CD4-positive, alpha-beta memory T cell (primary cell): ENCODE results near the gene NEAT1. TPM values are rescaled to one million over a fixed set of nuclear protein-coding genes. Genes with fewer than 3 reads are reported as not detected.

Source experiments
- CTCF ChIA-PET: fragments of 350-600 bp; sonication (Branson Sonifier 250); formaldehyde crosslinking; loops from one replicate; lab custom pipeline; 2021; ENCODE audit warnings: inconsistent platforms; ENCODE audit not compliant: partially characterized antibody; lab: Charles Lee
- POLR2A ChIA-PET: fragments of 350-600 bp; sonication (Branson Sonifier 250); formaldehyde crosslinking; loops from one replicate; lab custom pipeline; 2021; ENCODE audit not compliant: partially characterized antibody; lab: Charles Lee
- DNase-seq, 5 donors: peaks; one replicate each; pipeline versions ENCODE4 v3.0.0 to v3.0.0-alpha.2; 2020 to 2022; ENCODE audit warnings: mixed read lengths in 1 of 5
- H3K27ac ChIP-seq: one replicate; pipeline ENCODE4 v1.7.0; 2013; ENCODE audit warnings: low read depth, low read length
- H3K27me3 ChIP-seq: 2 replicates; pipeline ENCODE4 v1.7.0; 2013; ENCODE audit warnings: mild to moderate bottlenecking, low read length, moderate library complexity; ENCODE audit not compliant: insufficient read depth
- H3K36me3 ChIP-seq: 2 replicates; pipeline ENCODE4 v1.7.0; 2013; ENCODE audit warnings: mild to moderate bottlenecking, low read length, moderate library complexity; ENCODE audit not compliant: insufficient read depth
- H3K4me1 ChIP-seq: 2 replicates; pipeline ENCODE4 v1.7.0; 2013; ENCODE audit warnings: mild to moderate bottlenecking, low read length, moderate library complexity; ENCODE audit not compliant: insufficient read depth
- H3K4me3 ChIP-seq, 2 donors: one replicate each; pipeline ENCODE4 v1.7.0; 2013; ENCODE audit warnings: low read length in 2 of 2, mild to moderate bottlenecking in 1 of 2
- H3K9me3 ChIP-seq, 2 donors: one replicate each; pipeline ENCODE4 v1.7.0; 2013; ENCODE audit warnings: low read length in 2 of 2, control low read depth in 1 of 2; ENCODE audit not compliant: control insufficient read depth in 1 of 2
- H3K27ac Mint-ChIP-seq, 7 donors: one replicate each; pipeline ENCODE4 v1.8.0; 2020 to 2021; ENCODE audit warnings: mixed read lengths in 7 of 7, mild to moderate bottlenecking in 6 of 7, inconsistent platforms in 3 of 7, moderate library complexity in 3 of 7
- H3K27me3 Mint-ChIP-seq, 2 donors: one replicate each; pipeline ENCODE4 v1.8.0; 2020 to 2021; ENCODE audit warnings: mixed read lengths in 2 of 2
- H3K36me3 Mint-ChIP-seq, 2 donors: one replicate each; pipeline ENCODE4 v1.8.0; 2020 to 2021; ENCODE audit warnings: mixed read lengths in 2 of 2, inconsistent platforms in 1 of 2, mild to moderate bottlenecking in 1 of 2
- H3K4me1 Mint-ChIP-seq, 4 donors: one replicate each; pipeline ENCODE4 v1.8.0; 2020 to 2021; ENCODE audit warnings: mixed read lengths in 4 of 4, mild to moderate bottlenecking in 1 of 4
- H3K4me3 Mint-ChIP-seq, 8 donors: one replicate each; pipeline ENCODE4 v1.8.0; 2020 to 2021; ENCODE audit warnings: mixed read lengths in 8 of 8, mild to moderate bottlenecking in 7 of 8, moderate library complexity in 6 of 8, inconsistent platforms in 3 of 8
- H3K9me3 Mint-ChIP-seq, 8 donors: one replicate each; pipeline ENCODE4 v1.8.0; 2020 to 2021; ENCODE audit warnings: mixed read lengths in 8 of 8, mild to moderate bottlenecking in 5 of 8, inconsistent platforms in 3 of 8, moderate library complexity in 1 of 8
- intact Hi-C: fragments of 100-400 bp; cut with micrococcal nuclease; formaldehyde crosslinking; loops from one replicate; pipeline ENCODE4 v1.15.1; 2023
- polyA plus RNA-seq, 2 donors: library from polyadenylated mRNA; unstranded; fragments of 300-500 nt; fragmentation: Illumina TruSeq; gene quantifications; one replicate each; pipeline ENCODE4 v1.2.3, GENCODE V29; 2021
- total RNA-seq, 2 experiments: library from RNA; stranded (reverse); gene quantifications; one replicate each; pipeline ENCODE4 v1.2.3, GENCODE V29; 2021

Gene NEAT1
- total and polyA plus RNA-seq, 4 experiments from 2014 or later: 2.3 to 687 (median 344) TPM

- CTCF ChIA-PET: interaction anchor here (0.7 to 1.2 kb wide), 7 partner anchors 14 to 77 kb away, joined by 3 to 7 read pairs (median 3); no protein-coding TSS in a partner anchor
- Histone ChIP-seq H3K27me3 (no peaks in the 10 kb centered on the region), H3K27ac (no peak overlapping the region), H3K4me1 (peaks cover 76% of the 10 kb centered on the region), H3K9me3 (no peaks in the 10 kb centered on the region), H3K36me3 (peaks cover 44% of the 10 kb centered on the region), H3K4me3 (no peak overlapping the region)
- Mint-ChIP-seq H3K27ac (peak overlapping the region in 4 of 7 donors; percentile 49 to 94 (median 74)), H3K36me3 (peaks cover 36 to 51% of the 10 kb centered on the region in 2 donors), H3K4me1 (peaks cover 61 to 91% (median 75%) of the 10 kb centered on the region in 4 donors), H3K9me3 (no peaks in the 10 kb centered on the region), H3K4me3 (no peak overlapping the region), H3K27me3 (no peaks in the 10 kb centered on the region)
- POLR2A ChIA-PET: interaction anchor here (0.7 to 5.0 kb wide), 8 partner anchors 11 to 65 kb away, joined by 3 to 102 read pairs (median 4); partner anchors contain the start of genes MALAT1, NEAT1 and SLC25A45
- intact Hi-C loops: loop anchor here (1.0 kb wide), 2 partner anchors 17 to 51 kb away; partner anchors contain the start of gene SLC25A45
- no peak for DNase-seq
Measured at GRCh38 chr11:65433657-65434056, 11.1 kb downstream of the NEAT1 start.

DNA sequence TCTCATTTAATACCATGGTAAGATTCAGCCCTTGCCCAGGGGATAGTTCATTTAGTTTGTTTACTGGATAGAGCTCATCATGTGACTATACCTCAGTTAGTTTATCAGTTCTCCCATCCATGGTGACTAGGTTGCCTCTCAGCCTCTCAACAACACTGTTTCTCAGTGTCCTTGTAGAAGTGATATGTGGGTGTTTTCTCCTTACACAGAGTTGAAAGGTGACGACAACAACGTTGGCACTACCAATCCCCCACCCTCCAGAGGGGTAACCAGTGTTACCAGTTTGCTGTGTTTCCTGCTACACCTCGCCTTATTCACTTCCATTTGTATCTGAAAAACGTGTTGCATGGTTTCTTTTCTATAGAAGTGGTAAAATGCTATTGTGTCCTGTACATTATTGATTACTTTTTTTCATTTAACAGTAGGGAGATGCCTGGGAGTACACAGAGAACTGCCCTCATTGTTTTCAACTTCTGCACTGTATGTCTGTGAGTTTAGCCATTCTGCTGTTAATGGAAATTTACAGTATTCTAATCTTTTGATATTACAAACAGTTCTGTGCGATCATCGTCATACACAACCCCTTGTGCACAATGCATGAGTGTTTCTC lies 11.6 kb downstream of the NEAT1 start:
- Histone ChIP-seq H3K9me3 (no peaks in the 10 kb centered on the region), H3K4me1 (peaks cover 76% of the 10 kb centered on the region), H3K4me3 (no peak overlapping the region), H3K36me3 (peaks cover 46% of the 10 kb centered on the region), H3K27me3 (no peaks in the 10 kb centered on the region), H3K27ac (no peak overlapping the region)
- peaks cover 64 to 91% (median 76%) of the 10 kb centered on the region in 4 donors for H3K4me1 Mint-ChIP-seq
- ChIA-PET POLR2A (interaction anchor here (0.7 to 5.0 kb wide), 10 partner anchors 11 to 73 kb away, joined by 3 to 102 read pairs (median 4); partner anchors contain the start of genes MALAT1, NEAT1 and SLC25A45), CTCF (interaction anchor here (0.7 to 1.2 kb wide), 7 partner anchors 15 to 77 kb away, joined by 3 to 7 read pairs (median 3); no protein-coding TSS in a partner anchor)
- peak overlapping the region in 6 of 7 donors; percentile 52 to 77 (median 68) for H3K27ac Mint-ChIP-seq
- H3K9me3 Mint-ChIP-seq: no peaks in the 10 kb centered on the region
- DNase-seq: no peak
- intact Hi-C loops: no loop called here
- peaks cover 40 to 56% of the 10 kb centered on the region in 2 donors for H3K36me3 Mint-ChIP-seq
- H3K27me3 Mint-ChIP-seq: no peaks in the 10 kb centered on the region
- no peak overlapping the region for H3K4me3 Mint-ChIP-seq

DNA sequence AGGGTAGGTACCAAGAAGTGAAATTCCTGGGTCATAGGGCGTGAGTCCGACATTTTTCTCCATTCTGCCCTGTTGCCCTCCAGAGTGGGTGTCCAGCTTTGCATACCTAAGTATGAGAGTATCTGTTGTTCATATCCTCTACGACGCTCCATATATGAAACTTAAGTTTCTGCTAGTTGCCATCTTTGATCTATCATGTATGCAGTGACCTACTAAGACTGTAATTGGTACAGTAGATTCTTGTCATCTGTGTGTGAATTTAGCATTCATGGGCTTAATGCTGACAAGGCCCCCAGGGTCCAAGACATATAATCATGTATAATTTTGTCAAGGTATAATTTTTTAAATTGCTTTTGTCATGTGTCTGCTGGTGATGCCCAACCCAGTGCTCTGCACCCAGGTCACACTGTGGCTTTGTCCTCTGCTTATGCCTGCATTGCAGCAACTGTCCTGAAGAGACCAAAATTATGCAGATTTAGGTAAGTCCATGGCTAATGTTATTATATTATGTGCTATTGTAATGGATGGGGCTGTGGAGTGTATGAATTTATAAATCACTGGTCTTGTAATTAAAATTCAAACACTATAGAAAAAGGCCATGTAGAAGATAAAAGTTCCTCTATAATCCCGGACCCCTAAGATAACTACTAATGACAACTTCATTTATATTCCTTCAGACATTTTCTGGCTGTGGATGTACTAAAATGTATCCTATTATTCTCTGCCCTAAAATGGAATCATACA lies 12.2 kb downstream of the NEAT1 start:
- Mint-ChIP-seq H3K4me1 (peaks cover 63 to 91% (median 75%) of the 10 kb centered on the region in 4 donors), H3K27me3 (no peaks in the 10 kb centered on the region), H3K27ac (peak overlapping the region in 6 of 7 donors; percentile 52 to 77 (median 62)), H3K9me3 (no peaks in the 10 kb centered on the region), H3K4me3 (no peak overlapping the region), H3K36me3 (peaks cover 40 to 61% of the 10 kb centered on the region in 2 donors)
- no peaks in the 10 kb centered on the region for H3K27me3 ChIP-seq
- H3K27ac ChIP-seq: no peak overlapping the region
- intact Hi-C loops: no loop called here
- DNase-seq: no peak
- peaks cover 49% of the 10 kb centered on the region for H3K36me3 ChIP-seq
- ChIA-PET POLR2A (interaction anchor here (0.9 to 5.0 kb wide), 8 partner anchors 10 to 72 kb away, joined by 3 to 102 read pairs (median 17); partner anchors contain the start of gene NEAT1), CTCF (interaction anchor here (1.0 to 3.2 kb wide), 4 partner anchors 15 to 76 kb away, joined by 3 to 17 read pairs (median 5); no protein-coding TSS in a partner anchor)
- H3K9me3 ChIP-seq: no peaks in the 10 kb centered on the region
- H3K4me3 ChIP-seq: no peak overlapping the region
- H3K4me1 ChIP-seq: peaks cover 76% of the 10 kb centered on the region

DNA sequence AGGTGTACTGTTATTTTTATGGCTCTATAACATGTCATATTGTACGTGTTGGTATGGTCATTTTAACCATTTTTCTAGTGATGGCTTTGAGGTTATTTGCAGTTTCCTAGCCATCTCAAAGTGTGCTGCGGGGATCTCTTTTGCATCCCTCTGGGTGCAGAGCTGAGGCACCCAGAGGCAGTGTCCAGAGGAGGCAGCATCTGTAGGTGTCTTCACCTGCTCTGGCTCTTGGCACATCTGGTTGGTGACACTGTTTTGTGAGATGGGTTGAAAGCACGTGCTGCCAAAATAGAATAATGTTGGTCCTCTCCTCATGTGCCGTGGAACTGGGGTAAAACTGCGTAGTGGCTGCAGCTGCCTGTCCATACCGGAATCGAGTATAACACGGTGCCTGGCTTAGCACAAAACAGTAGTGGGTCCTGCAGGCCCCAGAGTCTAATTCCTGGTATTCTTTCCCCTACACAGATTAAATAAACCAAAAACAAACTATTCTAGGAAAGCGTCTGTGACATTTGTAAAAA lies 12.9 kb downstream of the NEAT1 start:
- no peaks in the 10 kb centered on the region for H3K9me3 Mint-ChIP-seq
- POLR2A ChIA-PET: interaction anchor here (1.0 to 5.0 kb wide), 7 partner anchors 11 to 69 kb away, joined by 3 to 102 read pairs (median 26); partner anchors contain the start of genes MALAT1 and NEAT1
- H3K4me1 Mint-ChIP-seq: peaks cover 60 to 91% (median 74%) of the 10 kb centered on the region in 4 donors
- CTCF ChIA-PET: interaction anchor here (3.2 kb wide), 1 partner anchor 19 kb away, joined by 17 read pairs; no protein-coding TSS in a partner anchor
- Histone ChIP-seq H3K27me3 (no peaks in the 10 kb centered on the region), H3K27ac (no peak overlapping the region), H3K4me1 (peaks cover 76% of the 10 kb centered on the region), H3K4me3 (no peak overlapping the region), H3K9me3 (no peaks in the 10 kb centered on the region), H3K36me3 (peaks cover 49% of the 10 kb centered on the region)
- intact Hi-C loops: no loop called here
- no peak for DNase-seq
- H3K36me3 Mint-ChIP-seq: peaks cover 40 to 61% of the 10 kb centered on the region in 2 donors
- H3K4me3 Mint-ChIP-seq: no peak overlapping the region
- H3K27me3 Mint-ChIP-seq: no peaks in the 10 kb centered on the region
- peak overlapping the region in 5 of 7 donors; percentile 51 to 73 (median 66) for H3K27ac Mint-ChIP-seq

- Mint-ChIP-seq H3K36me3 (peaks cover 43 to 64% of the 10 kb centered on the region in 2 donors), H3K4me1 (peaks cover 59 to 91% (median 73%) of the 10 kb centered on the region in 4 donors), H3K27ac (peak overlapping the region in 4 of 7 donors; percentile 63 to 70 (median 67)), H3K4me3 (no peak overlapping the region), H3K27me3 (no peaks in the 10 kb centered on the region), H3K9me3 (no peaks in the 10 kb centered on the region)
- intact Hi-C loops: loop anchor here (2.0 kb wide), 1 partner anchor 19 kb away; no protein-coding TSS in a partner anchor
- Histone ChIP-seq H3K9me3 (no peaks in the 10 kb centered on the region), H3K4me3 (no peak overlapping the region), H3K4me1 (peaks cover 75% of the 10 kb centered on the region), H3K27ac (no peak overlapping the region), H3K36me3 (peaks cover 49% of the 10 kb centered on the region), H3K27me3 (no peaks in the 10 kb centered on the region)
- ChIA-PET POLR2A (interaction anchor here (1.0 to 5.0 kb wide), 7 partner anchors 11 to 68 kb away, joined by 3 to 102 read pairs (median 26); partner anchors contain the start of genes MALAT1 and NEAT1), CTCF (interaction anchor here (3.2 kb wide), 1 partner anchor 19 kb away, joined by 17 read pairs; no protein-coding TSS in a partner anchor)
- no peak for DNase-seq
Measured at GRCh38 chr11:65435981-65436411, 13.4 kb downstream of the NEAT1 start.

GRCh38 chr11:65436412-65437032 lies 13.9 kb downstream of the NEAT1 start:
- intact Hi-C loops: loop anchor here (2.0 kb wide), 1 partner anchor 18 kb away; no protein-coding TSS in a partner anchor
- no peaks in the 10 kb centered on the region for H3K27me3 Mint-ChIP-seq
- H3K36me3 Mint-ChIP-seq: peaks cover 44 to 66% of the 10 kb centered on the region in 2 donors
- peaks cover 58 to 90% (median 72%) of the 10 kb centered on the region in 4 donors for H3K4me1 Mint-ChIP-seq
- peak overlapping the region; percentile 5 to 88 (median 48) for H3K27ac Mint-ChIP-seq
- H3K4me3 Mint-ChIP-seq: peak overlapping the region in 1 of 8 donors; percentile 31
- CTCF ChIA-PET: interaction anchor here (3.2 kb wide), 1 partner anchor 20 kb away, joined by 17 read pairs; no protein-coding TSS in a partner anchor
- no peak for DNase-seq
- H3K9me3 Mint-ChIP-seq: no peaks in the 10 kb centered on the region
- Histone ChIP-seq H3K36me3 (peaks cover 49% of the 10 kb centered on the region), H3K4me1 (peaks cover 74% of the 10 kb centered on the region), H3K9me3 (no peaks in the 10 kb centered on the region), H3K27me3 (no peaks in the 10 kb centered on the region), H3K4me3 (no peak overlapping the region), H3K27ac (no peak overlapping the region)
- POLR2A ChIA-PET: interaction anchor here (0.7 to 5.0 kb wide), 10 partner anchors 10 to 68 kb away, joined by 3 to 102 read pairs (median 14); partner anchors contain the start of genes MALAT1 and NEAT1
